Activated CD8-positive, alpha-beta memory T cell treated with anti-CD3 and anti-CD28 coated beads, Interleukin-2, amount 50 U/mL, for 1 hour (primary cell): Measurements from ENCODE around the gene NPIPB4.
A peak's percentile ranks its signal among the peaks of the same experiment; 100 is the strongest.
"Not testable (repeated sequence)": the region's sequence is repeated elsewhere in the genome, so short reads cannot be mapped to it uniquely, and the experiment has no call there.

Source experiments
- DNase-seq: peaks from one replicate; pipeline ENCODE4 v3.0.0-alpha.2; 2020; ENCODE audit errors: extremely low read depth

The NPIPB4 gene

GRCh38 chr16:21857656-21858055 is at the start of gene NPIPB4:
Gene NPIPB4 (minus strand): TSS chr16:21857756. CDS start chr16:21857378, 378 bp downstream.
- DNase-seq = not testable (repeated sequence)

DNA sequence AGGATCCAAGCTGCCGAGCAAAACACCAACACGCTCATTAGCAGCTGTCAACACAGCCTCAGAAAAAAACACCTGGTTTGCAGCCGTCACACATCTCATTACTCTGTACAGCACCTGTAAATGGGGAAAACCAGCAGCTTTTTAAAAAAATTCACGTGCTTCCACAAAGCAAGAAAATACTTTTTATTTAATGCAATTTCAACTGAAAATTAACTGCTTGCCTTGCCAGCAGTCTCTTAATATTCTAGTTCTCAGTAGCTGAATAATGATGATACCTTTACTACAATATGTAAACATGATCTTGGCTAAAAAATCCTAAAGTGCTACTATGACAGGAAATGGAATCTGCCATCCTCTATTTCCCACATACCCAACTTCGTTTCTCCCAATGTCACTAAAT is 41.4 kb upstream of the NPIPB4 start:
- not testable (repeated sequence) for DNase-seq

- not testable (repeated sequence) for DNase-seq
Measured at GRCh38 chr16:21881988-21882387, 24.4 kb upstream of the NPIPB4 start.

GRCh38 chr16:21837186-21837585 is 20.4 kb downstream of the NPIPB4 start:
- not testable (repeated sequence) for DNase-seq

DNA sequence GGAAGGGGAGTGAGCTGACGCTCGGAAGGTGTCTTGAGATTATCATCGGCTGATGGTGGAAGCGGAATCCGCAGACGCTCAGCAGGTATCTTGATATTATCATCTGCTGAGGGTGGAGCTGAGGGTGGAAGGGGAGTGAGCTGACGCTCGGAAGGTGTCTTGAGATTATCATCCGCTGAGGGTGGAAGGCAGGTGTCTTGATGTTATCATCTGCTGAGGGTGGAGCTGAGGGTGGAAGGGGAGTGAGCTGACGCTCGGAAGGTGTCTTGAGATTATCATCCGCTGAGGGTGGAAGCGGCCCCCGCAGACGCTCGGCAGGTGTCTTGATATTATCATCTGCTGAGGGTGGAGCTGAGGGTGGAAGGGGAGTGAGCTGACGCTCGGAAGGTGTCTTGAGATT is 21.2 kb downstream of the NPIPB4 start:
- DNase-seq = not testable (repeated sequence)

DNA sequence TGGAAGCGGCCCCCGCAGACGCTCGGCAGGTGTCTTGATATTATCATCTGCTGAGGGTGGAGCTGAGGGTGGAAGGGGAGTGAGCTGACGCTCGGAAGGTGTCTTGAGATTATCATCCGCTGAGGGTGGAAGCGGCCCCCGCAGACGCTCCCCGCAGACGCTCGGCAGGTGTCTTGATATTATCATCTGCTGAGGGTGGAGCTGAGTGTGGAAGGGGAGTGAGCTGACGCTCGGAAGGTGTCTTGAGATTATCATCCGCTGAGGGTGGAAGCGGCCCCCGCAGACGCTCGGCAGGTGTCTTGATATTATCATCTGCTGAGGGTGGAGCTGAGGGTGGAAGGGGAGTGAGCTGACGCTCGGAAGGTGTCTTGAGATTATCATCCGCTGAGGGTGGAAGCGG is 21.8 kb downstream of the NPIPB4 start:
- not testable (repeated sequence) for DNase-seq

DNA sequence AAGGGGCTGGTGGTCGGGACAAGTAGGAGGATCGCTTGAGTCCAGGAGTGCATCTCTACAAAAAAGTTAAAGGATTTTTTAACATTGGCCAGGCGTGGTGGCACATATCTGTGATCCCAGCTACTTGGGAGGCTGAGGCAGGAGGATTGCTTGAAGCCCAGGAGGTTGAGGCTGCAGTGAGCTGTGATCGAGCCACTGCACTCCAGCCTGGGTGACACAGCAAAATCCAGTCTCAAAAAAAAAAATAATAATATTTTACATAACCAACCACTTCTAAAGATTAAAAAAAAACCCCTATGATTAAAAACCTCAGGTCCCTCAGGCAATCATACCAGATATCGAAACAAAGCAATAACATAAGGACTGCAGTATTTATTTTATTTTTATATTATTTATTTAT is 23.3 kb downstream of the NPIPB4 start:
- not testable (repeated sequence) for DNase-seq

DNA sequence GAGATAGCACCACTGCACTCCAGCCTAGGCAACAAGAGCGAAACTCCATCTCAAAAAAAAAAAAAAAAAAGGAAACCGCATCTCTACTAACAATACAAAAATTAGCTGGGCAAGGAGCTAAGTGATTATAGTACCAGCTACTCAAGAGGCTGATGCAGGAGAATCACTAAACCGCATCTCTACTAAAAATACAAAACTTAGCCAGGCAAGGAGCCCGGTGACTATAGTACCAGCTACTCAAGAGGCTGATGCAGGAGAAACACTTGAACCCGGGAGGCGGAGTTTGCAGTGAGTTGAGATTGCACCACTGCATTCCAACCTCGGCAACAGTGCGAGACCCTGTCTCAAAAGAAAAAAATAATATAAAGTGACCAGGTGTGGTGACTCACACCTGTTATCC is 27.6 kb downstream of the NPIPB4 start:
- not testable (repeated sequence) for DNase-seq

DNA sequence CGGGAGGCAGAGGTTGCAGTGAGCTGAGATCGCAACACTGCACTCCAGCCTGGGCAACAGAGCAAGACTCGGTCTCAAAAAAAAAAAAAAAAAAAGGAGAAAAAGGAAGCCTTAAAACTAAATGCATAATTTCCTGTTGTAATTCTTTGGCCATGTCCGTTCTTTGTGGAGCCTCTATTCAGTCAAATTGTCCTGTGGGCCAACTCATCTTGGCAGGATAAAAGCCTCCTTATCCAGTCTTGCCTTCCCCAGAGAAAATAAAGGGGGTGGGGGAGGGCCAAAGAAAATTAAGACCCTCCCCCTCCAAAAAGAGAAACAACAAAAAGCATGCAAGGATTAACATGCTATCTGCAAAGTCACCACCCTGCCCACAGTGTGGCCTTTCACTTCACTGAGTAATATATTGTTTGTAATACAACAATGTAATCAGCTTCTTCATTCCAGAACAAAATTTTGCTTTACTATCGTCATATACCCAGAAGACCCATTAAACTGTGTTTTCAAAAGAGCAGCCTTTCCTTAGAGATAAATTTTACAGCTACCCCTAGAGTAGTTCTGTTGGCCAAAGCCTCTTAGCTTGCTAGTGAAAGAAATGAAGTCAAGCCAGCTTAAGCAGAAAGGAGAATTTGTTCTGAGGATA is 31.4 kb downstream of the NPIPB4 start:
- DNase-seq = not testable (repeated sequence)

GRCh38 chr16:21825526-21825925 is 32.0 kb downstream of the NPIPB4 start:
- not testable (repeated sequence) for DNase-seq

GRCh38 chr16:21823258-21823657 is 34.3 kb downstream of the NPIPB4 start:
- DNase-seq = not testable (repeated sequence)

- not testable (repeated sequence) for DNase-seq
Measured at GRCh38 chr16:21820908-21821465, 36.6 kb downstream of the NPIPB4 start.

DNA sequence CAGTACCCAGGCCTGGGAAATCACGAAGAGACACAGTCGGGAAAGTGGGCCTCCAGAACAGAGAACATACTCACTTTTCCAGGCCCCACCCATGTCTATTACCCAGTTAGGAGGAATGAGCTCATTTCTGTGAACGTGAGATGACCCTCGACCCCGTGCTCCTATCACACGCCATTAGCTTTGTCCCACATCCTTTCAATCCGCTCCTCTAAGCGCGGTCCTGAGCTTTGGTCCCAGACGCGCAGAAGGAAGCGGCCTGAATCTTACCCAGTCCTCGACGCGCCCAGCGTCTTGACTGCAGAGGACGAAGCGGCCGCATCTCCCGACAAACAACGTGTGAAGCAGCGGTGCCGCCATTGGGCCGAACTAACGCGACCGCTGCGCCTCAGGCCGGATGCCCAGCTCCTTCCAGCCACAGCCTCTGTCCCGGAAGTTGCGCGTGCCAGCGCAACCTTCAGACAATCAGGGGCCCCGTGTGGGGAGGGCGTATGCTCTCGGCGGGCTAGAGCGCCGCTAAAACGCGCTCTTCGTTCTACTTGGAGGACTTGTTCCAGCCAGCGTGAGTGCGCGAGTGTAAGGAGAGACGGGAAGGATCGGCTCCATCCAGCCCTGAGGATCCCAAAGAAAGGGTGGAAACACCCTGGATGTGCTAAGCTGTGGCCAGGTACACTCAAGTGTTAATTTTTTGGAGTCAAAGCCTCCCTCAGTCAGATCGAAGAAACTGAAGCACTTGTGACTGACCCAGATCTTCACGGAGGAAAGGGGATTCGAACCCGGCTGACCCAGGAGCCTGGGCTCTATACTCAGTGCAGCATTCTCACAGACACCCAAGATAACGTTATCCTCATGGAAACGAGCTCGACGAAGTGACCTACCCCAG is 37.3 kb downstream of the NPIPB4 start:
- DNase-seq = peak; percentile 27

- DNase-seq = not testable (repeated sequence)
Measured at GRCh38 chr16:21819617-21820016, 37.9 kb downstream of the NPIPB4 start.

DNA sequence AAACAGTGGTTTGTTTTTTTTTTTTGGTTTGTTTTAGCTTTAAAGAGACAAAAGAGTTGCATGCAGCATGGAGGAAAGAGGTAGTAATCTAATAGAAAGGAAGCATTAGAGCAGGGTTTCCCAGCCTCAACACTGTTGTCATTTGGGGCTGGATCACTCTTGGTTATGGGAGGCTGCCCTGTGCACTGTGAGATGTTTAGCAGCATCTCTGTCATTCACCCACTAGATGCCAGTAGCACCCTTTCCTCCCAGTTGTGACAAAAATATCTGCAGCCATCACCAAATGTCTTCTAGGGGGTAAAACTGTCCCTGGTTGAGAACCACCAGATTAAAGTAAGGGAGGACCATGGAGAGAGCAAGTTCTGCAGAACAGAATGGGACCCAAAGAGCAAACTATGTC is 40.5 kb downstream of the NPIPB4 start:
- DNase-seq = not testable (repeated sequence)

DNA sequence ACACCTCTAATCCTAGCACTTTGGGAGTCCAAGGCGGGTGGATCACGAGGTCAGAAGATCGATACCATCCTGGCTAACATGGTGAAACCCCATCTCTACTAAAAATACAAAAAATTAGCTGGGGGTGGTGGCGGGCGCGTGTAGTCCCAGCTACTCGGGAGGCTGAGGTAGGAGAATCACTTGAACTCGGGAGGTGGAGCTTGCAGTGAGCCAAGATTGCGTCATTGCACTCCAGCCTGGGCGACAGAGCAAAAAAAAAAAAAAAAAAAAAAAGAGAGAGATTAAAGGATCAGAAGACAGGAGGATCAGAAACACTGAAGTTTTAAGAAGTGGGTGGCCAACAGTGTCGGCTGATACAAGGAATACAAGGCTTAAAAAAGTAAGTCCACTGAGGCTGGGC is 41.9 kb downstream of the NPIPB4 start:
- DNase-seq = not testable (repeated sequence)

DNA sequence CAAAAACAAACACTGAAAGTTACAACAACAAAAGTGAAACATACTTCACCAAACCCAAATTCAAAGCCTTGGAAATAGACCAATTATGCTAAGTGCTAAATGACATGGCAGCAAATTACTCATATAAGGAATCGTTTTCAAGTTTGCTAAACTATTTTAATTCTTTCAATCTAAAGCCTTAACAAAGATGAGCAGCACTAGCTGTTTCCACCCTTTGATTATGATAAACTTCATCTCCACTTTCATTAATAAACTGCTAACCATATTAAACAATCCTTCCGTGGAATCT is 55.2 kb downstream of the NPIPB4 start:
- not testable (repeated sequence) for DNase-seq

- not testable (repeated sequence) for DNase-seq
Measured at GRCh38 chr16:21801538-21802374, 55.8 kb downstream of the NPIPB4 start.

- not testable (repeated sequence) for DNase-seq
Measured at GRCh38 chr16:21798601-21799000, 59.0 kb downstream of the NPIPB4 start.

DNA sequence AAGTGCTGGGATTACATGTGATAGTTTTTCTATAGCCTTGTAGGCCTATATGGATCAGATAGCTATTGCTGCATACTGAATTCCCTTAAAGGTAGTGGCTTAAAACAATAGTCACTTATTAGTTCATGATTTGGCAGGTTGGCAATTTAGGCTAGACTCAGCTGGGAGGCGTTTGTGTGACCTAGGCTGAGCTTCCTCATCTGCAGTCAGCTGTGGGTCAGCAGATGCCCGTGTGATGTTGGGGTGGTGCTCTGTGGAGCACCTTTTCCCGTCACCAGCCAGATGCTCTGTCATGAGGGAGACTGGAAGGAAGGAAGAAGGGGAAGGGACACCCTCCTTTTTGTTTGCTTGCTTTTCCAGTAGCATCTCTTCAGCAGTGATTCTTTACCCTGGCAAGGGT is 64.2 kb downstream of the NPIPB4 start:
- DNase-seq = not testable (repeated sequence)

GRCh38 chr16:21790506-21790905 is 67.0 kb downstream of the NPIPB4 start:
- not testable (repeated sequence) for DNase-seq
